Endothelial cell of umbilical vein (primary cell): Measurements from ENCODE around the gene BZW2.

Source experiments
- EZH2 ChIP-seq: IDR thresholded peaks from 2 replicates; pipeline ENCODE4 v1.6.1; 2012; ENCODE audit warnings: borderline replicate concordance, low read depth, mild to moderate bottlenecking, moderate library complexity, low read length, inconsistent platforms; ENCODE audit not compliant: severe bottlenecking
- JUN ChIP-seq: IDR thresholded peaks from 2 replicates; pipeline ENCODE4 v1.6.1; 2011; ENCODE audit warnings: borderline replicate concordance, low read depth; ENCODE audit not compliant: insufficient read length, insufficient read depth
- POLR2AphosphoS5 ChIP-seq: IDR thresholded peaks from 2 replicates; pipeline ENCODE4 v1.6.1; 2012; ENCODE audit warnings: low read depth, mild to moderate bottlenecking, control low read depth, low read length, moderate library complexity; ENCODE audit not compliant: insufficient read depth
- TF ChIP-seq, protein P1 (sequence below), 2 donors: IDR thresholded peaks; 1 replicate in 1 of 2; 2 replicates in 1 of 2; pipeline ENCODE4 v1.5.1; 2011; ENCODE audit warnings: low read length in 2 of 2, mild to moderate bottlenecking in 2 of 2, moderate library complexity in 2 of 2, control low read depth in 1 of 2, inconsistent platforms in 1 of 2, low read depth in 1 of 2; ENCODE audit not compliant: insufficient read depth in 1 of 2; ENCODE audit errors: extremely low read depth in 1 of 2

DNA sequence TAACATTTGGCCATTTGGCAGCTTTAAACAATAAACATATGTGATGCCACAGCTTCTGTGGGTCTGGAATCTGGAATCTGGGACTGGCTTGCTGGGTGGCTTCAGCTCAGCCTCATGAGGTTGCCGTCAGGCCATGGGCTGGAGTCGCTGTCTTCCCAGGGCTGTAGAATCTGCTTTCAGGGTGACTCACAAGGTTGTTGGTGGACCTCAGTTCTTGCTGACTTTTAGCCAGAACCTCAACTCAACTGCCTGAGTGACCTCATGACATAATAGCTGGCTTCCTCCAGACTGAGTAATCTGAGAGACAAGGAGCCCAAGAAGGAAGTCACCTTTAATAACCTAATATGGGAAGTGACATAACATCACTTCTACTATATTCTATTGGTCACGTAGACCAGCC lies 63.0 kb downstream of the BZW2 start:
- TF ChIP-seq, protein P1, sequence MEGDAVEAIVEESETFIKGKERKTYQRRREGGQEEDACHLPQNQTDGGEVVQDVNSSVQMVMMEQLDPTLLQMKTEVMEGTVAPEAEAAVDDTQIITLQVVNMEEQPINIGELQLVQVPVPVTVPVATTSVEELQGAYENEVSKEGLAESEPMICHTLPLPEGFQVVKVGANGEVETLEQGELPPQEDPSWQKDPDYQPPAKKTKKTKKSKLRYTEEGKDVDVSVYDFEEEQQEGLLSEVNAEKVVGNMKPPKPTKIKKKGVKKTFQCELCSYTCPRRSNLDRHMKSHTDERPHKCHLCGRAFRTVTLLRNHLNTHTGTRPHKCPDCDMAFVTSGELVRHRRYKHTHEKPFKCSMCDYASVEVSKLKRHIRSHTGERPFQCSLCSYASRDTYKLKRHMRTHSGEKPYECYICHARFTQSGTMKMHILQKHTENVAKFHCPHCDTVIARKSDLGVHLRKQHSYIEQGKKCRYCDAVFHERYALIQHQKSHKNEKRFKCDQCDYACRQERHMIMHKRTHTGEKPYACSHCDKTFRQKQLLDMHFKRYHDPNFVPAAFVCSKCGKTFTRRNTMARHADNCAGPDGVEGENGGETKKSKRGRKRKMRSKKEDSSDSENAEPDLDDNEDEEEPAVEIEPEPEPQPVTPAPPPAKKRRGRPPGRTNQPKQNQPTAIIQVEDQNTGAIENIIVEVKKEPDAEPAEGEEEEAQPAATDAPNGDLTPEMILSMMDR (IDR thresholded peaks at IDR 0.05; ENCODE audit: extremely low read depth in 1 of 2, insufficient read depth in 1 of 2, low read depth in 1 of 2, low read length in 2 of 2) = no peak
- TF ChIP-seq POLR2AphosphoS5 = no peak
- TF ChIP-seq EZH2 = no peak
- no peak for TF ChIP-seq JUN
